ENCODE data around the gene TP53I3. TPM values are rescaled to one million over a fixed set of nuclear protein-coding genes. Genes with fewer than 3 reads are reported as not detected.

TP53I3 gene
- total RNA-seq, 2 experiments from 2014 or later = 0.38 to 0.82 TPM

DNA sequence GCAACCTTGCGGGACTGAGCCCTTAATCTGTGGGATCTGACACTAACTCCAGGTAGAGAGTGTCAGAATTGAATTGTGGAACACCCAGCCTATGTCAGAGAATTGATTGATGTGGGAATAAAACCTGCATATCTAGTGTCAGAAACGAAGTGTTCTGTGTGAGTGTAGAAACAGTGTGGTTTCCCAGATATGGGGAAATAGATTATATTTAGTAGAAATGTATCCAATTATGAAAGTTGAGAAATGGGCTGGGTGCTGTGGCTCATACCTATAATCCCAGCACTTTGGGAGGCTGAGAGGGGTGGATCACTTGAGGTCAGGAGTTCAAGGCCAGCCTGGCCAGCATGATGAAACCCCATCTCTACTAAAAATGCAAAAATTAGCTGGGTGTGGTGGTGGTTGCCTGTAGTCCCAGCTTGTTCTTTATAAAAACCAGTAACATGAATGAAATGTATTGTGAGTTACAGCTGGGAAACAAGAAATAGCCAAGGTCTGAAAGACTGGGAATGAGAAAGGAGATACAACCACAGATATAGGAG, 4.3 kb upstream of the TP53I3 start:
- TF ChIP-seq, protein P1, sequence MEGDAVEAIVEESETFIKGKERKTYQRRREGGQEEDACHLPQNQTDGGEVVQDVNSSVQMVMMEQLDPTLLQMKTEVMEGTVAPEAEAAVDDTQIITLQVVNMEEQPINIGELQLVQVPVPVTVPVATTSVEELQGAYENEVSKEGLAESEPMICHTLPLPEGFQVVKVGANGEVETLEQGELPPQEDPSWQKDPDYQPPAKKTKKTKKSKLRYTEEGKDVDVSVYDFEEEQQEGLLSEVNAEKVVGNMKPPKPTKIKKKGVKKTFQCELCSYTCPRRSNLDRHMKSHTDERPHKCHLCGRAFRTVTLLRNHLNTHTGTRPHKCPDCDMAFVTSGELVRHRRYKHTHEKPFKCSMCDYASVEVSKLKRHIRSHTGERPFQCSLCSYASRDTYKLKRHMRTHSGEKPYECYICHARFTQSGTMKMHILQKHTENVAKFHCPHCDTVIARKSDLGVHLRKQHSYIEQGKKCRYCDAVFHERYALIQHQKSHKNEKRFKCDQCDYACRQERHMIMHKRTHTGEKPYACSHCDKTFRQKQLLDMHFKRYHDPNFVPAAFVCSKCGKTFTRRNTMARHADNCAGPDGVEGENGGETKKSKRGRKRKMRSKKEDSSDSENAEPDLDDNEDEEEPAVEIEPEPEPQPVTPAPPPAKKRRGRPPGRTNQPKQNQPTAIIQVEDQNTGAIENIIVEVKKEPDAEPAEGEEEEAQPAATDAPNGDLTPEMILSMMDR (conservative IDR thresholded peaks at IDR 0.05; ENCODE audit: low read length) = no peak
- TF ChIP-seq EZH2phosphoT487 (IDR thresholded peaks at IDR 0.05; ENCODE audit: borderline replicate concordance, low read depth, low read length) = no peak
- Histone ChIP-seq H3K27ac (ENCODE audit: low read depth, low read length, poor library complexity, severe bottlenecking) (no peak overlapping the region), H2AFZ (ENCODE audit: low read length) (no peak overlapping the region), H3K9me3 (ENCODE audit: low read length) (no peaks in the 10 kb centered on the region), H3K36me3 (ENCODE audit: insufficient read depth, low read length) (no peaks in the 10 kb centered on the region), H3K4me2 (ENCODE audit: low read length) (no peak overlapping the region), H3K4me1 (ENCODE audit: insufficient read depth, low read length, poor library complexity, severe bottlenecking) (peaks cover 5% of the 10 kb centered on the region), H3K4me3 (ENCODE audit: low read depth, low read length, poor library complexity, severe bottlenecking) (no peak overlapping the region), H3K9me2 (ENCODE audit: insufficient read depth, low read length) (no peaks in the 10 kb centered on the region), H4K20me1 (ENCODE audit: insufficient read depth, low read length) (no peaks in the 10 kb centered on the region), H3K79me2 (ENCODE audit: insufficient read depth, low read depth, low read length) (no peaks in the 10 kb centered on the region)
- DNase-seq (ENCODE audit: low spot score) = no peak
- CTCF ChIA-PET (ENCODE audit: unreplicated experiment) = no interaction called here
- no TSS peak for BruUV-seq (replicated peaks)
- intact Hi-C loops (cut with micrococcal nuclease; ENCODE audit: unreplicated experiment) = no loop called here
- POLR2A ChIA-PET = no interaction called here

DNA sequence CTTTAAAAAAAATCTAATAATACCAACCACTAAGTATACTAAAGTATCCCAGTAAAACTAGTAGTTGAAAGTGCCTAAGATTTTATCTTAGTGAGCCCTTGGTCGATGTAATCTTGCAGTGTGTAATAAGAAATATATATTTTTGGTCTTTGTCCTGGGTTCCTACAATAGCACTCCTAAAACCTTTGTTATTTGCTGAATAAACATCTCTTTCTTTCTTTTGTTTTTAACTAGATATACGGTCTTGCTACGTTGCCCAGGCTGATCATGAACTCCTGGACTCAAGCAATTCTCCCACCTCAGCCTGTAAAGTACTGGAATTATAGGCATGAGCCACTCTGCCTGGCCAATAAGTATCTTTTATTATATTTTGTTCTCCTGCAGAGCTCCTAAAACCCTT, 2.4 kb upstream of the TP53I3 start:
- no peak overlapping the region for H3K27ac ChIP-seq (ENCODE audit: low read depth, low read length, poor library complexity, severe bottlenecking)
- no peak overlapping the region for H3K4me3 ChIP-seq (ENCODE audit: low read depth, low read length, poor library complexity, severe bottlenecking)
- POLR2A ChIA-PET = interaction anchor here (0.9 to 1.0 kb wide), 2 partner anchors 104 to 267 kb away, joined by 3 to 5 read pairs; no protein-coding TSS in a partner anchor
- no peaks in the 10 kb centered on the region for H3K9me2 ChIP-seq (ENCODE audit: insufficient read depth, low read length)
- H3K36me3 ChIP-seq (ENCODE audit: insufficient read depth, low read length) = no peaks in the 10 kb centered on the region
- H3K4me1 ChIP-seq (ENCODE audit: insufficient read depth, low read length, poor library complexity, severe bottlenecking) = peaks cover 15% of the 10 kb centered on the region
- no peak for DNase-seq (ENCODE audit: low spot score)
- no peaks in the 10 kb centered on the region for H4K20me1 ChIP-seq (ENCODE audit: insufficient read depth, low read length)
- no peaks in the 10 kb centered on the region for H3K79me2 ChIP-seq (ENCODE audit: insufficient read depth, low read depth, low read length)
- no peaks in the 10 kb centered on the region for H3K9me3 ChIP-seq (ENCODE audit: low read length)
- CTCF ChIA-PET (ENCODE audit: unreplicated experiment) = no interaction called here
- intact Hi-C loops (cut with micrococcal nuclease; ENCODE audit: unreplicated experiment) = no loop called here
- no peak overlapping the region for H2AFZ ChIP-seq (ENCODE audit: low read length)
- TF ChIP-seq, protein P1 (conservative IDR thresholded peaks at IDR 0.05; ENCODE audit: low read length) = no peak
- TF ChIP-seq EZH2phosphoT487 (IDR thresholded peaks at IDR 0.05; ENCODE audit: borderline replicate concordance, low read depth, low read length) = no peak
- H3K4me2 ChIP-seq (ENCODE audit: low read length) = no peak overlapping the region
- BruUV-seq (replicated peaks) = no TSS peak

DNA sequence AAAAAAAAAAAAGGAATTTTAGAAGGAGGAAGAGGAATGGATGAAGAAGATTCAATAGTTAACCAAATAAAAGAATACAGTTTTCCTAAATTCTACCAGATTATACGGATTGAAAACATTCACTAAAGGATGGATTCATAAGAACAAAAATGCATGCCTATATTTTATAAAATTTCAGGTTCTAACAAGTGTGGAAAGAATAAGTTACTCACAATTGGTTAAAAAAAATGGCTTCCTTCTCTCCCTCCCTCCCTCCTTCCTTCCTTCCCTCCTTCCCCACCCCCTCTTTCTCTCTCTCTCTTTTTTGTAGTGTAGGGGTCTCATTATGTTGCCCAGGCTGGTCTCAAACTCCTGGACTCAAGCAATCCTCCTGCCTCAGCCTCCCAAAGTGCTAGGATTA, 1.6 kb upstream of the TP53I3 start:
- Histone ChIP-seq H3K9me2 (ENCODE audit: insufficient read depth, low read length) (no peaks in the 10 kb centered on the region), H3K27ac (ENCODE audit: low read depth, low read length, poor library complexity, severe bottlenecking) (no peak overlapping the region), H3K4me2 (ENCODE audit: low read length) (no peak overlapping the region), H3K4me3 (ENCODE audit: low read depth, low read length, poor library complexity, severe bottlenecking) (no peak overlapping the region), H2AFZ (ENCODE audit: low read length) (no peak overlapping the region), H3K79me2 (ENCODE audit: insufficient read depth, low read depth, low read length) (no peaks in the 10 kb centered on the region), H3K9me3 (ENCODE audit: low read length) (no peaks in the 10 kb centered on the region), H3K36me3 (ENCODE audit: insufficient read depth, low read length) (no peaks in the 10 kb centered on the region), H3K4me1 (ENCODE audit: insufficient read depth, low read length, poor library complexity, severe bottlenecking) (peaks cover 15% of the 10 kb centered on the region), H4K20me1 (ENCODE audit: insufficient read depth, low read length) (no peaks in the 10 kb centered on the region)
- no peak for DNase-seq (ENCODE audit: low spot score)
- intact Hi-C loops (cut with micrococcal nuclease; ENCODE audit: unreplicated experiment) = no loop called here
- POLR2A ChIA-PET = no interaction called here
- TF ChIP-seq EZH2phosphoT487 (IDR thresholded peaks at IDR 0.05; ENCODE audit: borderline replicate concordance, low read depth, low read length) = no peak
- TF ChIP-seq, protein P1 (conservative IDR thresholded peaks at IDR 0.05; ENCODE audit: low read length) = no peak
- CTCF ChIA-PET (ENCODE audit: unreplicated experiment) = no interaction called here
- no TSS peak for BruUV-seq (replicated peaks)
